NOMO-1 treated with DMSO at 0.1 percent for 48 hours (cell line): ENCODE measurements around the gene TAAR5.
"Not testable (repeated sequence)": the region's sequence is repeated elsewhere in the genome, so short reads cannot be mapped to it uniquely, and the experiment has no call there.

Experiments used
- DNase-seq: peaks from one replicate; lab custom pipeline; 2025; ENCODE audit not compliant: unreplicated experiment; lab: John Stamatoyannopoulos, UW

TAAR5 gene

GRCh38 chr6:132570221-132570777 is 19.2 kb downstream of the TAAR5 start, which contains the start of gene TAAR6:
TAAR6 (plus strand) TSS chr6:132570322; CDS start chr6:132570322, 0 bp downstream.
- DNase-seq, result no peak

GRCh38 chr6:132569170-132569569 is 20.4 kb downstream of the TAAR5 start:
- DNase-seq, result no peak

- no peak for DNase-seq
These were observed 20.9 kb downstream of the TAAR5 start for GRCh38 chr6:132568611-132569010.

GRCh38 chr6:132567566-132567965 is 22.0 kb downstream of the TAAR5 start:
- no peak for DNase-seq

- no peak for DNase-seq
These were observed 23.1 kb downstream of the TAAR5 start for GRCh38 chr6:132566404-132566803.

GRCh38 chr6:132560087-132560486 is 29.5 kb downstream of the TAAR5 start:
- DNase-seq, result not testable (repeated sequence)

GRCh38 chr6:132552372-132552771 is 37.2 kb downstream of the TAAR5 start, which contains the start of gene TAAR8:
TAAR8 (plus strand) TSS chr6:132552672; CDS start chr6:132552693, 21 bp downstream.
- DNase-seq, result no peak

GRCh38 chr6:132551214-132551613 is 38.3 kb downstream of the TAAR5 start:
- DNase-seq, result no peak

GRCh38 chr6:132548746-132549463 is 40.6 kb downstream of the TAAR5 start:
- DNase-seq, result no peak

GRCh38 chr6:132544826-132545225 is 44.7 kb downstream of the TAAR5 start:
- DNase-seq, result no peak
